Measurements from ENCODE around the gene TMEM53.

DNA sequence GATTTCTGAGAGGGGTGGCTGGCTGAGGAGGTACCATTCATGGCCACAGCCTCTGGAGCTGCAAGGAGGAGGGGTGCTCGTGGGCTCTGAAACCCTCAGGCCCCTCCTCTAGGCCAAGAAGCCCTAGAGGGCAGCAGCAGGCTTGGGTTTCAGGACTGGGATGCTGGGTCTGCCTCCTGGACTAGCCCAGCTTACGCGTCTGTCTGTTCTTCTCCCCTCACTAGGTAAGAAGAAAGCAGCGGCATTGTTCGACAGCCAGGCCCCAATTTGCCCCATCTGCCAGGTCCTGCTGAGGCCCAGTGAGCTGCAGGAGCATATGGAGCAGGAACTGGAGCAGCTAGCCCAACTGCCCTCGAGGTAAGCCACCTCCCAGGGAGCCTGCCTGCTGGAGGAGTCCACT, 60.3 kb downstream of the TMEM53 start:
- TF ChIP-seq EZH2 (IDR thresholded peaks at IDR 0.05), result no peak
- TF ChIP-seq POLR2AphosphoS5 (IDR thresholded peaks at IDR 0.05; ENCODE audit: borderline replicate concordance, low read depth, low read length), result no peak
- no peak for TF ChIP-seq FOXP2 (optimal IDR thresholded peaks at IDR 0.05; ENCODE audit: control extremely low read depth, extremely low read length, insufficient read depth)
